B cell (primary cell): ENCODE measurements around the gene SYCP3. TPM values are rescaled to one million over a fixed set of nuclear protein-coding genes. Genes with fewer than 3 reads are reported as not detected.

Source experiments
- ATAC-seq: fragments of 200-7000 bp; cut with Tn5 transposase; one replicate; pipeline ENCODE4 v1.10.0; 2021; ENCODE audit warnings: low read depth, mild to moderate bottlenecking, moderate number of reproducible peaks, moderate library complexity
- CTCF ChIA-PET: fragments of 350-600 bp; sonication (Branson Sonifier 250); formaldehyde crosslinking; loops from one replicate; lab custom pipeline; 2021; ENCODE audit warnings: antibody characterized with exemption, inconsistent platforms; lab: Charles Lee
- POLR2A ChIA-PET: fragments of 350-600 bp; sonication (Branson Sonifier 250); formaldehyde crosslinking; loops from one replicate; lab custom pipeline; 2021; ENCODE audit warnings: antibody characterized with exemption; lab: Charles Lee
- DNase-seq: peaks from one replicate; pipeline ENCODE4 v3.0.0; 2013
- H2AFZ ChIP-seq: 2 replicates; pipeline ENCODE4 v1.6.1; 2012; ENCODE audit warnings: mild to moderate bottlenecking, low read depth, low read length; ENCODE audit not compliant: insufficient read depth, poor library complexity, severe bottlenecking
- H3K27ac ChIP-seq, 2 donors: 1 replicate in 1 of 2; 2 replicates in 1 of 2; pipeline ENCODE4 v1.5.1; 2012 to 2013; ENCODE audit warnings: low read length in 2 of 2, mild to moderate bottlenecking in 2 of 2, moderate library complexity in 1 of 2
- H3K27me3 ChIP-seq, 4 experiments: fragments of 200-600 bp in 1 of 4; sonication (generic) in 1 of 4; replicated peaks in 1 of 4; 1 replicate in 2 of 4; 2 replicates in 2 of 4; pipeline versions ENCODE4 v1.6.1 to v1.7.0; 2013 to 2016; ENCODE audit warnings: low read length in 3 of 4, mild to moderate bottlenecking in 2 of 4, mixed read lengths in 1 of 4, moderate library complexity in 1 of 4; ENCODE audit not compliant: insufficient read depth in 4 of 4, control insufficient read depth in 3 of 4; ENCODE audit errors: control extremely low read depth in 1 of 4
- H3K36me3 ChIP-seq, 2 experiments: replicated peaks in 1 of 2; 1 replicate in 1 of 2; 2 replicates in 1 of 2; pipeline versions ENCODE4 v1.6.1 to v1.7.1; 2013; ENCODE audit warnings: low read length in 1 of 2; ENCODE audit not compliant: insufficient read depth in 2 of 2, control insufficient read depth in 1 of 2; ENCODE audit errors: control extremely low read depth in 1 of 2, extremely low read depth in 1 of 2
- H3K4me1 ChIP-seq, 2 donors: fragments of 200-600 bp in 1 of 2; sonication (generic) in 1 of 2; 1 replicate in 1 of 2; 2 replicates in 1 of 2; pipeline versions ENCODE4 v1.5.1 to v1.6.1; 2013 to 2017; ENCODE audit warnings: low read length in 2 of 2; ENCODE audit not compliant: control insufficient read depth in 2 of 2, insufficient read depth in 2 of 2
- H3K4me2 ChIP-seq: replicated peaks from 2 replicates; pipeline ENCODE3; 2012; ENCODE audit warnings: mild to moderate bottlenecking, low read depth, low read length; ENCODE audit not compliant: poor library complexity, severe bottlenecking
- H3K4me3 ChIP-seq, 5 experiments: fragments of 200-600 bp in 1 of 5; sonication (generic) in 1 of 5; 1 replicate in 3 of 5; 2 replicates in 2 of 5; pipeline versions ENCODE4 v1.5.1 to v1.7.0; 2011 to 2016; ENCODE audit warnings: low read length in 4 of 5, mild to moderate bottlenecking in 4 of 5, low read depth in 2 of 5, control low read depth in 1 of 5, moderate library complexity in 1 of 5; ENCODE audit not compliant: insufficient read depth in 1 of 5; ENCODE audit errors: control extremely low read depth in 1 of 5, extremely low read depth in 1 of 5
- H3K79me2 ChIP-seq: fragments of 200-600 bp; sonication (generic); one replicate; pipeline ENCODE4 v1.6.0; 2016; ENCODE audit warnings: low read length; ENCODE audit not compliant: control insufficient read depth, insufficient read depth
- H3K9ac ChIP-seq: fragments of 200-600 bp; sonication (generic); 2 replicates; pipeline ENCODE4 v1.6.1; 2017; ENCODE audit warnings: mild to moderate bottlenecking, low read length, moderate library complexity
- H3K9me3 ChIP-seq, 3 donors: one replicate each; pipeline versions ENCODE4 v1.6.1 to v1.7.1; 2013; ENCODE audit warnings: low read length in 2 of 3; ENCODE audit not compliant: control insufficient read depth in 2 of 3, insufficient read depth in 1 of 3; ENCODE audit errors: control extremely low read depth in 1 of 3
- H4K20me1 ChIP-seq: 2 replicates; pipeline ENCODE4 v1.6.0; 2012; ENCODE audit warnings: mild to moderate bottlenecking, low read length; ENCODE audit not compliant: insufficient read depth, control insufficient read depth, poor library complexity, severe bottlenecking
- H3K27ac Mint-ChIP-seq: one replicate; pipeline ENCODE4 v1.8.0; 2021; ENCODE audit warnings: mixed read lengths
- H3K27me3 Mint-ChIP-seq: one replicate; pipeline ENCODE4 v1.8.0; 2021; ENCODE audit warnings: mixed read lengths
- H3K4me1 Mint-ChIP-seq: one replicate; pipeline ENCODE4 v1.8.0; 2021; ENCODE audit warnings: mixed read lengths
- H3K4me3 Mint-ChIP-seq: one replicate; pipeline ENCODE4 v1.8.0; 2021; ENCODE audit warnings: mixed read lengths
- H3K9me3 Mint-ChIP-seq: one replicate; pipeline ENCODE4 v1.8.0; 2022; ENCODE audit warnings: mixed read lengths; ENCODE audit not compliant: insufficient read depth
- CTCF ChIP-seq: fragments of 200-600 bp; IDR thresholded peaks from one replicate; pipeline ENCODE4 v1.8.0; 2022; ENCODE audit warnings: antibody characterized with exemption, mild to moderate bottlenecking
- EZH2 ChIP-seq: IDR thresholded peaks from 2 replicates; pipeline ENCODE4 v1.6.1; 2012; ENCODE audit warnings: borderline replicate concordance, low read depth, mild to moderate bottlenecking, moderate library complexity, low read length; ENCODE audit not compliant: insufficient read depth, poor library complexity, severe bottlenecking
- WGBS: methylation state at CpG from one replicate; pipeline ENCODE4 v1.1.5; 2013; ENCODE audit warnings: missing lambda C conversion rate; ENCODE audit not compliant: insufficient coverage; 5-methylcytosine and 5-hydroxymethylcytosine counted together
- intact Hi-C: fragments of 100-400 bp; cut with micrococcal nuclease; formaldehyde crosslinking; loops from one replicate; pipeline ENCODE4 v1.10.0; 2022
- polyA plus RNA-seq: library from polyadenylated mRNA; depleted of rRNA; stranded (reverse); fragments of >200 nt; gene quantifications from 2 replicates; pipeline ENCODE4 v1.2.3, GENCODE V29; 2012
- total RNA-seq, 2 donors: library from RNA; stranded (reverse); fragments of 120-200 nt in 1 of 2; gene quantifications; 1 replicate in 1 of 2; 2 replicates in 1 of 2; pipeline versions ENCODE4 v1.2.3 to v1.2.4, GENCODE V29; 2013 to 2022

SYCP3 gene
- total and polyA plus RNA-seq, 2 donors (not counting 1 experiment from before 2014, with no cell fraction given): 0.04 to 0.12 TPM

GRCh38 chr12:101759396-101760047, 20.3 kb upstream of the SYCP3 start:
- ATAC-seq: peak; percentile 72
- WGBS: 100% methylated on average over 2 of the region's 5 CpGs
- Histone ChIP-seq H3K4me1 (peaks cover 3% of the 10 kb centered on the region in 2 donors), H3K27ac (no peak overlapping the region), H3K79me2 (no peaks in the 10 kb centered on the region), H3K36me3 (peaks cover 4 to 28% of the 10 kb centered on the region in 2 experiments), H3K27me3 (no peaks in the 10 kb centered on the region), H3K4me2 (no peak overlapping the region), H3K4me3 (no peak overlapping the region), H3K9me3 (no peaks in the 10 kb centered on the region), H2AFZ (no peak overlapping the region), H4K20me1 (no peaks in the 10 kb centered on the region), H3K9ac (no peak overlapping the region)
- Mint-ChIP-seq H3K4me3 (no peak overlapping the region), H3K27me3 (no peaks in the 10 kb centered on the region), H3K4me1 (peaks cover 20% of the 10 kb centered on the region), H3K9me3 (no peaks in the 10 kb centered on the region), H3K27ac (no peak overlapping the region)
- ChIA-PET CTCF (interaction anchor here (0.6 to 4.0 kb wide), 64 partner anchors 8 to 353 kb away, joined by 3 to 30 read pairs (median 4); partner anchors contain the start of genes CHPT1 and GNPTAB), POLR2A (interaction anchor here (0.6 to 0.9 kb wide), 4 partner anchors 73 to 124 kb away, joined by 3 to 14 read pairs (median 5); no protein-coding TSS in a partner anchor)
- TF ChIP-seq CTCF: peak; percentile 89
- TF ChIP-seq EZH2: no peak
- peak; percentile 62 for DNase-seq
- intact Hi-C loops: loop anchor here (1.0 to 5.0 kb wide), 6 partner anchors 15 to 345 kb away; no protein-coding TSS in a partner anchor

GRCh38 chr12:101750152-101750551, 10.9 kb upstream of the SYCP3 start:
- Histone ChIP-seq H3K79me2 (no peaks in the 10 kb centered on the region), H3K27ac (no peak overlapping the region), H3K27me3 (no peaks in the 10 kb centered on the region), H3K9me3 (no peaks in the 10 kb centered on the region), H4K20me1 (no peaks in the 10 kb centered on the region), H2AFZ (no peak overlapping the region), H3K4me1 (peaks cover 13 to 19% of the 10 kb centered on the region in 2 donors), H3K9ac (no peak overlapping the region), H3K36me3 (peaks cover 21 to 31% of the 10 kb centered on the region in 2 experiments), H3K4me2 (no peak overlapping the region), H3K4me3 (no peak overlapping the region)
- Mint-ChIP-seq H3K4me3 (no peak overlapping the region), H3K27ac (peak overlapping the region; percentile 48), H3K27me3 (no peaks in the 10 kb centered on the region), H3K9me3 (no peaks in the 10 kb centered on the region), H3K4me1 (peaks cover 38% of the 10 kb centered on the region)
- ChIA-PET POLR2A (no interaction called here), CTCF (no interaction called here)
- ATAC-seq (no peak), DNase-seq (no peak)
- no peak for TF ChIP-seq CTCF
- TF ChIP-seq EZH2: no peak
- intact Hi-C loops: no loop called here
- WGBS: no CpG with 5 or more reads among the region's 4 CpGs
